ENCODE data around the gene PCSK6. TPM values are rescaled to one million over a fixed set of nuclear protein-coding genes. Genes with fewer than 3 reads are reported as not detected.
"Not testable (repeated sequence)": the region's sequence is repeated elsewhere in the genome, so short reads cannot be mapped to it uniquely, and the experiment has no call there.

Gene PCSK6
- total RNA-seq, 2 experiments from 2014 or later = 0.57 TPM; not detected in 1

- no peaks in the 10 kb centered on the region for H3K9me3 ChIP-seq (ENCODE audit: low read length)
- H3K27ac ChIP-seq (ENCODE audit: low read depth, low read length, poor library complexity, severe bottlenecking) = no peak overlapping the region
- no peak overlapping the region for H2AFZ ChIP-seq (ENCODE audit: low read length)
- intact Hi-C loops (cut with micrococcal nuclease; ENCODE audit: unreplicated experiment) = no loop called here
- CTCF ChIA-PET (ENCODE audit: unreplicated experiment) = no interaction called here
- H3K9me2 ChIP-seq (ENCODE audit: insufficient read depth, low read length) = no peaks in the 10 kb centered on the region
- no TSS peak for BruUV-seq (replicated peaks)
- H3K4me3 ChIP-seq (ENCODE audit: low read depth, low read length, poor library complexity, severe bottlenecking) = no peak overlapping the region
- POLR2A ChIA-PET = no interaction called here
- H3K4me1 ChIP-seq (ENCODE audit: insufficient read depth, low read length, poor library complexity, severe bottlenecking) = no peaks in the 10 kb centered on the region
- TF ChIP-seq EZH2phosphoT487 (IDR thresholded peaks at IDR 0.05; ENCODE audit: borderline replicate concordance, low read depth, low read length) = no peak
- H3K4me2 ChIP-seq (ENCODE audit: low read length) = no peak overlapping the region
- H3K36me3 ChIP-seq (ENCODE audit: insufficient read depth, low read length) = no peaks in the 10 kb centered on the region
- no peak for DNase-seq (ENCODE audit: low spot score)
- H4K20me1 ChIP-seq (ENCODE audit: insufficient read depth, low read length) = no peaks in the 10 kb centered on the region
- no peaks in the 10 kb centered on the region for H3K79me2 ChIP-seq (ENCODE audit: insufficient read depth, low read depth, low read length)
Observed at GRCh38 chr15:101464999-101465669, 24.4 kb downstream of the PCSK6 start.

GRCh38 chr15:101464256-101464998 is 25.1 kb downstream of the PCSK6 start:
- no peaks in the 10 kb centered on the region for H3K4me1 ChIP-seq (ENCODE audit: insufficient read depth, low read length, poor library complexity, severe bottlenecking)
- no peaks in the 10 kb centered on the region for H3K79me2 ChIP-seq (ENCODE audit: insufficient read depth, low read depth, low read length)
- CTCF ChIA-PET (ENCODE audit: unreplicated experiment) = no interaction called here
- no peaks in the 10 kb centered on the region for H3K9me2 ChIP-seq (ENCODE audit: insufficient read depth, low read length)
- TF ChIP-seq CTCF (conservative IDR thresholded peaks at IDR 0.05; ENCODE audit: low read length) (no peak), EZH2phosphoT487 (IDR thresholded peaks at IDR 0.05; ENCODE audit: borderline replicate concordance, low read depth, low read length) (no peak)
- no peaks in the 10 kb centered on the region for H4K20me1 ChIP-seq (ENCODE audit: insufficient read depth, low read length)
- no peak overlapping the region for H2AFZ ChIP-seq (ENCODE audit: low read length)
- no TSS peak for BruUV-seq (replicated peaks)
- intact Hi-C loops (cut with micrococcal nuclease; ENCODE audit: unreplicated experiment) = no loop called here
- no peak overlapping the region for H3K4me3 ChIP-seq (ENCODE audit: low read depth, low read length, poor library complexity, severe bottlenecking)
- no peak overlapping the region for H3K4me2 ChIP-seq (ENCODE audit: low read length)
- H3K9me3 ChIP-seq (ENCODE audit: low read length) = no peaks in the 10 kb centered on the region
- POLR2A ChIA-PET = no interaction called here
- no peaks in the 10 kb centered on the region for H3K36me3 ChIP-seq (ENCODE audit: insufficient read depth, low read length)
- no peak overlapping the region for H3K27ac ChIP-seq (ENCODE audit: low read depth, low read length, poor library complexity, severe bottlenecking)
- DNase-seq (ENCODE audit: low spot score) = no peak

GRCh38 chr15:101463696-101464095 is 25.8 kb downstream of the PCSK6 start:
- H3K4me1 ChIP-seq (ENCODE audit: insufficient read depth, low read length, poor library complexity, severe bottlenecking); H3K4me2 ChIP-seq (ENCODE audit: low read length); H3K4me3 ChIP-seq (ENCODE audit: low read depth, low read length, poor library complexity, severe bottlenecking); H3K9me3 ChIP-seq (ENCODE audit: low read length); intact Hi-C loops (cut with micrococcal nuclease; ENCODE audit: unreplicated experiment); DNase-seq (ENCODE audit: low spot score); CTCF ChIA-PET (ENCODE audit: unreplicated experiment); H3K9me2 ChIP-seq (ENCODE audit: insufficient read depth, low read length); BruUV-seq (replicated peaks); H3K79me2 ChIP-seq (ENCODE audit: insufficient read depth, low read depth, low read length); H3K27ac ChIP-seq (ENCODE audit: low read depth, low read length, poor library complexity, severe bottlenecking); H3K36me3 ChIP-seq (ENCODE audit: insufficient read depth, low read length); H4K20me1 ChIP-seq (ENCODE audit: insufficient read depth, low read length); H2AFZ ChIP-seq (ENCODE audit: low read length); POLR2A ChIA-PET: not testable (repeated sequence)
